HK-2 (cell line): ENCODE data around the gene TCF12.
A peak's percentile ranks its signal among the peaks of the same experiment; 100 is the strongest.

Experiments used
- DNase-seq: peaks from one replicate; pipeline ENCODE4 v3.0.0-alpha.2; 2018; ENCODE audit not compliant: unreplicated experiment

The TCF12 gene

GRCh38 chr15:57217778-57218598, 299.5 kb downstream of the TCF12 start:
- DNase-seq: no peak

GRCh38 chr15:57218826-57219576, 300.6 kb downstream of the TCF12 start:
- DNase-seq: no peak

- no peak for DNase-seq
Measured at GRCh38 chr15:57220205-57220604, 301.8 kb downstream of the TCF12 start.

GRCh38 chr15:57221134-57221533, 302.7 kb downstream of the TCF12 start:
- DNase-seq: no peak

- no peak for DNase-seq
Measured at GRCh38 chr15:57223345-57223744, 304.9 kb downstream of the TCF12 start.

- DNase-seq: no peak
Measured at GRCh38 chr15:57223887-57224286, 305.4 kb downstream of the TCF12 start.

GRCh38 chr15:57224664-57225063, 306.2 kb downstream of the TCF12 start:
- DNase-seq: no peak

GRCh38 chr15:57227166-57227565, 308.7 kb downstream of the TCF12 start:
- DNase-seq: no peak

GRCh38 chr15:57227899-57228298, 309.5 kb downstream of the TCF12 start:
- no peak for DNase-seq

- no peak for DNase-seq
Measured at GRCh38 chr15:57228395-57228794, 310.0 kb downstream of the TCF12 start.

GRCh38 chr15:57229051-57229450, 310.6 kb downstream of the TCF12 start:
- no peak for DNase-seq

- no peak for DNase-seq
Measured at GRCh38 chr15:57231559-57231958, 313.1 kb downstream of the TCF12 start.

GRCh38 chr15:57234156-57234555, 315.7 kb downstream of the TCF12 start:
- no peak for DNase-seq

- DNase-seq: no peak
Measured at GRCh38 chr15:57235186-57235585, 316.7 kb downstream of the TCF12 start.

GRCh38 chr15:57235873-57236272, 317.4 kb downstream of the TCF12 start:
- DNase-seq: peak; percentile 17

GRCh38 chr15:57236561-57237300, 318.3 kb downstream of the TCF12 start:
- DNase-seq: no peak

GRCh38 chr15:57237301-57237642, 318.8 kb downstream of the TCF12 start:
- DNase-seq: no peak

GRCh38 chr15:57237676-57238075, 319.2 kb downstream of the TCF12 start:
- no peak for DNase-seq

- no peak for DNase-seq
Measured at GRCh38 chr15:57245130-57245529, 326.7 kb downstream of the TCF12 start.

GRCh38 chr15:57245714-57246113, 327.3 kb downstream of the TCF12 start:
- DNase-seq: no peak

GRCh38 chr15:57248074-57248473, 329.6 kb downstream of the TCF12 start:
- no peak for DNase-seq

GRCh38 chr15:57251308-57251707, 332.9 kb downstream of the TCF12 start:
- no peak for DNase-seq

- DNase-seq: no peak
Measured at GRCh38 chr15:57251941-57252340, 333.5 kb downstream of the TCF12 start.
